K562 (cell line): ENCODE measurements around the gene ST6GALNAC6. TPM values are rescaled to one million over a fixed set of nuclear protein-coding genes. Genes with fewer than 3 reads are reported as not detected.

Experiments used
- BACH1 ChIP-seq: fragments of 200-800 bp; sonication (Bioruptor generic); IDR thresholded peaks from 2 replicates; pipeline ENCODE4 v1.6.1; 2016; ENCODE audit warnings: missing genetic modification characterization, missing compliant biosample characterization
- BCL6 ChIP-seq: fragments of 250-450 bp; sonication (Bioruptor Pico); IDR thresholded peaks from 2 replicates; pipeline ENCODE4 v1.4.0; 2020
- DNMT1 ChIP-seq: fragments of 450-650 bp; IDR thresholded peaks from 2 replicates; pipeline ENCODE4 v1.6.1; 2016; ENCODE audit warnings: antibody characterized with exemption, mild to moderate bottlenecking
- HCFC1 ChIP-seq: IDR thresholded peaks from 2 replicates; pipeline ENCODE4 v1.6.1; 2012; ENCODE audit warnings: low read depth, low read length, improper control_type of control experiment
- HSF4 ChIP-seq: fragments of 250-450 bp; sonication (Bioruptor Pico); IDR thresholded peaks from 2 replicates; pipeline ENCODE4 v2.1.2; 2022; ENCODE audit warnings: mild to moderate bottlenecking, moderate library complexity, borderline replicate concordance
- JUND ChIP-seq, 2 experiments: IDR thresholded peaks; 2 replicates in 1 of 2; 3 replicates in 1 of 2; pipeline ENCODE4 v1.6.1; 2011; ENCODE audit warnings: borderline replicate concordance in 2 of 2, low read depth in 2 of 2, low read length in 2 of 2, improper control_type of control experiment in 1 of 2, missing biosample characterization in 1 of 2, missing genetic modification characterization in 1 of 2, missing genetic modification reagents in 1 of 2
- KLF13 ChIP-seq: fragments of 450-650 bp; IDR thresholded peaks from 2 replicates; pipeline ENCODE4 v1.6.1; 2016; ENCODE audit warnings: missing genetic modification characterization, low read depth, mild to moderate bottlenecking, missing compliant biosample characterization, moderate library complexity, borderline replicate concordance
- L3MBTL2 ChIP-seq: fragments of 450-650 bp; IDR thresholded peaks from 2 replicates; pipeline ENCODE4 v1.6.1; 2016; ENCODE audit warnings: mild to moderate bottlenecking, moderate library complexity
- NCOR1 ChIP-seq: fragments of 450-650 bp; IDR thresholded peaks from 2 replicates; pipeline ENCODE4 v1.6.1; 2016; ENCODE audit warnings: mild to moderate bottlenecking, moderate library complexity
- NFXL1 ChIP-seq: fragments of 450-650 bp; formaldehyde crosslinking; IDR thresholded peaks from 2 replicates; pipeline ENCODE4 v1.4.0; 2021; ENCODE audit warnings: mild to moderate bottlenecking
- NR4A1 ChIP-seq, 2 experiments: fragments of 250-450 bp in 1 of 2; fragments of 450-650 bp in 1 of 2; sonication (Bioruptor Pico) in 1 of 2; IDR thresholded peaks; 2 replicates each; pipeline versions ENCODE4 v1.4.0 to v1.6.1; 2016 to 2020; ENCODE audit warnings: mild to moderate bottlenecking in 2 of 2, missing compliant biosample characterization in 1 of 2, missing genetic modification characterization in 1 of 2, moderate library complexity in 1 of 2
- PHB ChIP-seq: fragments of 250-450 bp; sonication (Bioruptor Pico); IDR thresholded peaks from 2 replicates; pipeline ENCODE4 v1.5.0; 2021
- POLR2A ChIP-seq: fragments of 450-650 bp; conservative IDR thresholded peaks from 2 replicates; pipeline ENCODE4 v1.6.1; 2016
- PPARD ChIP-seq: fragments of 250-450 bp; sonication (Bioruptor Pico); IDR thresholded peaks from 2 replicates; pipeline ENCODE4 v1.8.0; 2022; ENCODE audit warnings: inconsistent platforms, mild to moderate bottlenecking, moderate library complexity
- RBM14 ChIP-seq: fragments of 200-400 bp; formaldehyde crosslinking; IDR thresholded peaks from 2 replicates; pipeline ENCODE4 v1.6.1; 2018; ENCODE audit warnings: low read depth, mild to moderate bottlenecking, low read length, moderate library complexity, borderline replicate concordance; ENCODE audit not compliant: insufficient read depth
- RBM17 ChIP-seq: fragments of 200-400 bp; formaldehyde crosslinking; IDR thresholded peaks from 2 replicates; pipeline ENCODE4 v1.6.1; 2017; ENCODE audit warnings: low read depth, mild to moderate bottlenecking, low read length, borderline replicate concordance
- TEAD4 ChIP-seq, 2 experiments: sonication (generic) in 1 of 2; formaldehyde crosslinking in 1 of 2; IDR thresholded peaks; 2 replicates each; pipeline versions ENCODE4 v1.6.1 to v1.8.0; 2012 to 2022; ENCODE audit warnings: borderline replicate concordance in 1 of 2, inconsistent platforms in 1 of 2, low read length in 1 of 2, mild to moderate bottlenecking in 1 of 2, missing genetic modification reagents in 1 of 2
- XRCC4 ChIP-seq: IDR thresholded peaks from one replicate; pipeline ENCODE4 v1.6.1; 2011; ENCODE audit not compliant: insufficient read depth, insufficient read length; ENCODE audit errors: extremely low read depth
- ZNF77 ChIP-seq: fragments of 250-450 bp; sonication (Bioruptor Pico); IDR thresholded peaks from 2 replicates; pipeline ENCODE4 v1.5.0; 2020
- polyA plus RNA-seq, 8 experiments: library from polyadenylated mRNA; depleted of rRNA in 4 of 8; stranded (reverse) in 5 of 8; unstranded in 3 of 8; fragments of >200 nt; fragmentation: Nextera tagmentation in 2 of 8; fragmentation: Illumina TruSeq in 1 of 8; extraction: Ambion mirVana in 2 of 8; extraction: Trizol in 1 of 8; gene quantifications; 2 replicates each; pipeline versions ENCODE4 v1.2.1 to v1.2.3, GENCODE V29; 2011 to 2014; ENCODE audit warnings: inconsistent platforms in 1 of 8, missing spikeins in 1 of 8
- total RNA-seq, 7 experiments: library from RNA; depleted of rRNA in 6 of 7; stranded (reverse); fragments of >200 nt in 6 of 7; fragmentation: Illumina TruSeq in 2 of 7; extraction: Trizol in 2 of 7; gene quantifications; 2 replicates each; pipeline versions ENCODE4 v1.2.1 to v1.2.3, GENCODE V29; 2011 to 2021; ENCODE audit warnings: low replicate concordance in 1 of 7
- TF ChIP-seq, protein P1 (sequence below): fragments of 450-650 bp; formaldehyde crosslinking; IDR thresholded peaks from 2 replicates; pipeline ENCODE4 v1.4.0; 2022; ENCODE audit warnings: missing genetic modification characterization
- TF ChIP-seq, protein P2 (sequence below): sonication (generic); formaldehyde crosslinking; IDR thresholded peaks from 2 replicates; pipeline ENCODE4 v1.8.0; 2022; ENCODE audit warnings: mild to moderate bottlenecking, missing genetic modification reagents
- TF ChIP-seq, protein P3 (sequence below): fragments of 250-450 bp; sonication (Bioruptor Pico); IDR thresholded peaks from 2 replicates; pipeline ENCODE4 v1.8.0; 2022; ENCODE audit warnings: inconsistent platforms, mild to moderate bottlenecking, moderate library complexity, borderline replicate concordance

ST6GALNAC6 gene
- total and polyA plus RNA-seq, 9 of the 15 experiments (the other 6 are each of a cell fraction or from before 2014, with no cell fraction given), result 0.13 to 23.0 (median 14.5) TPM

DNA sequence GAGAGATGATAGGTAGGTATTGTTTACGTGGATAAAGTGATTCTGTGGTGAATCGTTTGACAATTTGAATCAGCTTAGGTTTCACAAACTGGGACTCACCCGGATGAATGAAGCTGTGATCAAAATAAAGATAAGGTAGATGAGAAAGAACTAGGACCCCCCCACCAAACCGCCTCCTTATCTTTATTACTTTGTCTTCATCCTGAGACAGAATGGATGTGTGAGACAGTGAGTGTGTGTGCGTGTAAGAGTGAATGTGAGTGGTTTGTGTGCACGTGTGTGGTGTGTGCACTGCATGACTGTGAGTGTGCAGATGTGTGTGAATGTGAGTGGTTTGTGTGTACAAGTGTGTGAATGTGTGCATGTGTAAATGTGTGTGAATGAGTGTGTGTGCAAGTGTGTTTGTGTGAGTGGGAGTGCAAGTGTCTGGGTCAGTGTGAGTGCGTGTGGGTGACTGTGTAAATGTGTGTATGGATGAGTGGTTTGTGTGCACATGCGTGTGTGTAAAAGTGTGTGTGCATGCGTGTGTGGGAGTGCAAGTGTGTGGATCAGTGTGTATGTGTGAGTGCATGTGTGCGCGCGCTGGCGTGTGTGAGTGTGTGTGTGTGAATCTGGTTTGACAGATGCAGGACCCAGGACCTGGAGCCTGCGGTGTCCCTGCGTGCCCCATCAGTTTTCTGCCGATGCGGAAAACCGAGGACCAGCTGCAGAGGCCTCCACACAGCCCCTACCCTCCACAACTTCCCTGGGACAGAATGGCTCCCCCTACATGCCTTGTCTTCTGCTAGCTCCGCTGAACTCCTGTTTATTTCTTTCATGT lies 33.5 kb downstream of the ST6GALNAC6 start (continued):
- TF ChIP-seq RBM17, result no peak
- no peak for TF ChIP-seq XRCC4
- TF ChIP-seq PPARD (CRISPR knock-in tag), result no peak
- no peak for TF ChIP-seq KLF13 (tag)
- TF ChIP-seq NR4A1 (CRISPR knock-in tag; IDR thresholded peaks at IDR 0.05), result no peak
- no peak for TF ChIP-seq NR4A1 (tag; IDR thresholded peaks at IDR 0.05)
- TF ChIP-seq, protein P1, sequence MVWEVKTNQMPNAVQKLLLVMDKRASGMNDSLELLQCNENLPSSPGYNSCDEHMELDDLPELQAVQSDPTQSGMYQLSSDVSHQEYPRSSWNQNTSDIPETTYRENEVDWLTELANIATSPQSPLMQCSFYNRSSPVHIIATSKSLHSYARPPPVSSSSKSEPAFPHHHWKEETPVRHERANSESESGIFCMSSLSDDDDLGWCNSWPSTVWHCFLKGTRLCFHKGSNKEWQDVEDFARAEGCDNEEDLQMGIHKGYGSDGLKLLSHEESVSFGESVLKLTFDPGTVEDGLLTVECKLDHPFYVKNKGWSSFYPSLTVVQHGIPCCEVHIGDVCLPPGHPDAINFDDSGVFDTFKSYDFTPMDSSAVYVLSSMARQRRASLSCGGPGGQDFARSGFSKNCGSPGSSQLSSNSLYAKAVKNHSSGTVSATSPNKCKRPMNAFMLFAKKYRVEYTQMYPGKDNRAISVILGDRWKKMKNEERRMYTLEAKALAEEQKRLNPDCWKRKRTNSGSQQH (CRISPR knock-in tag), result peak; percentile 93
- no peak for TF ChIP-seq PHB (CRISPR knock-in tag)
- TF ChIP-seq BCL6 (CRISPR knock-in tag), result 0 out of 2 replicates have a peak, but pooled peaks have one; percentile 15
- TF ChIP-seq, protein P2, sequence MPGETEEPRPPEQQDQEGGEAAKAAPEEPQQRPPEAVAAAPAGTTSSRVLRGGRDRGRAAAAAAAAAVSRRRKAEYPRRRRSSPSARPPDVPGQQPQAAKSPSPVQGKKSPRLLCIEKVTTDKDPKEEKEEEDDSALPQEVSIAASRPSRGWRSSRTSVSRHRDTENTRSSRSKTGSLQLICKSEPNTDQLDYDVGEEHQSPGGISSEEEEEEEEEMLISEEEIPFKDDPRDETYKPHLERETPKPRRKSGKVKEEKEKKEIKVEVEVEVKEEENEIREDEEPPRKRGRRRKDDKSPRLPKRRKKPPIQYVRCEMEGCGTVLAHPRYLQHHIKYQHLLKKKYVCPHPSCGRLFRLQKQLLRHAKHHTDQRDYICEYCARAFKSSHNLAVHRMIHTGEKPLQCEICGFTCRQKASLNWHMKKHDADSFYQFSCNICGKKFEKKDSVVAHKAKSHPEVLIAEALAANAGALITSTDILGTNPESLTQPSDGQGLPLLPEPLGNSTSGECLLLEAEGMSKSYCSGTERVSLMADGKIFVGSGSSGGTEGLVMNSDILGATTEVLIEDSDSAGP (CRISPR knock-in tag), result no peak
- TF ChIP-seq TEAD4 (IDR thresholded peaks at IDR 0.05; ENCODE audit: low read length), result no peak; the same call in 1 of the 2 replicates
- TF ChIP-seq TEAD4 (CRISPR knock-in tag; IDR thresholded peaks at IDR 0.05; ENCODE audit: borderline replicate concordance), result no peak
- 0 out of 2 replicates have a peak, but pooled peaks have one; percentile 57 for TF ChIP-seq NFXL1 (CRISPR knock-in tag)
- TF ChIP-seq, protein P3, sequence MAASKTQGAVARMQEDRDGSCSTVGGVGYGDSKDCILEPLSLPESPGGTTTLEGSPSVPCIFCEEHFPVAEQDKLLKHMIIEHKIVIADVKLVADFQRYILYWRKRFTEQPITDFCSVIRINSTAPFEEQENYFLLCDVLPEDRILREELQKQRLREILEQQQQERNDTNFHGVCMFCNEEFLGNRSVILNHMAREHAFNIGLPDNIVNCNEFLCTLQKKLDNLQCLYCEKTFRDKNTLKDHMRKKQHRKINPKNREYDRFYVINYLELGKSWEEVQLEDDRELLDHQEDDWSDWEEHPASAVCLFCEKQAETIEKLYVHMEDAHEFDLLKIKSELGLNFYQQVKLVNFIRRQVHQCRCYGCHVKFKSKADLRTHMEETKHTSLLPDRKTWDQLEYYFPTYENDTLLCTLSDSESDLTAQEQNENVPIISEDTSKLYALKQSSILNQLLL (CRISPR knock-in tag), result no peak
- 0 out of 2 replicates have a peak, but pooled peaks have one; percentile 42 for TF ChIP-seq BACH1 (tag)
- no peak for TF ChIP-seq RBM14
- no peak for TF ChIP-seq NCOR1
- TF ChIP-seq JUND (IDR thresholded peaks at IDR 0.05; ENCODE audit: borderline replicate concordance, low read depth, low read length), result no peak
- peak; percentile 68; the same call in 2 of the 3 replicates for TF ChIP-seq JUND (tag; IDR thresholded peaks at IDR 0.05; ENCODE audit: borderline replicate concordance, low read depth, low read length)
- no peak for TF ChIP-seq HSF4 (CRISPR knock-in tag)
- TF ChIP-seq HCFC1, result no peak
- no peak for TF ChIP-seq DNMT1
- 0 out of 2 replicates have a peak, but pooled peaks have one; percentile 27 for TF ChIP-seq POLR2A
- TF ChIP-seq L3MBTL2, result no peak
- no peak for TF ChIP-seq ZNF77 (CRISPR knock-in tag)
